ENCODE results near the gene CAV3. TPM values are rescaled to one million over a fixed set of nuclear protein-coding genes. Genes with fewer than 3 reads are reported as not detected.

CAV3 gene
- total and polyA plus RNA-seq, 2 experiments from 2014 or later, result not detected

- H3K27ac ChIP-seq (ENCODE audit: low read depth), result no peak overlapping the region
These were observed 51.3 kb downstream of the CAV3 start for GRCh38 chr3:8784676-8785435.

More at GRCh38 chr3:8784676-8785435, 51.3 kb downstream of the CAV3 start:
- no peaks in the 10 kb centered on the region for H3K27me3 ChIP-seq (ENCODE audit: insufficient read depth)
- no peak overlapping the region for H2AFZ ChIP-seq
- H4K20me1 ChIP-seq (replicated peaks; ENCODE audit: insufficient read depth), result no peaks in the 10 kb centered on the region; the same call in 1 of the 2 replicates
- no peak overlapping the region for H3K4me2 ChIP-seq
- no peaks in the 10 kb centered on the region for H3K27me3 Mint-ChIP-seq (ENCODE audit: insufficient read depth, low read depth, poor library complexity)
- no peak overlapping the region for H3K4me3 Mint-ChIP-seq
- no peak overlapping the region for H3K4me3 ChIP-seq
- ATAC-seq, result peak; percentile 28; the same call in 1 of the 3 replicates
- H3K36me3 ChIP-seq (ENCODE audit: insufficient read depth), result no peaks in the 10 kb centered on the region
- no peaks in the 10 kb centered on the region for H3K79me2 ChIP-seq (replicated peaks; ENCODE audit: insufficient read depth)
- no peaks in the 10 kb centered on the region for H3K4me1 Mint-ChIP-seq
- H3K4me1 ChIP-seq (ENCODE audit: insufficient read depth), result peaks cover 6% of the 10 kb centered on the region; the same call in 1 of the 2 replicates
- no peak overlapping the region for H3K27ac Mint-ChIP-seq
- TF ChIP-seq REST (IDR thresholded peaks at IDR 0.05; ENCODE audit: unreplicated experiment) (no peak), ETS1 (IDR thresholded peaks at IDR 0.05) (no peak), JUNB (IDR thresholded peaks at IDR 0.05; ENCODE audit: unreplicated experiment) (no peak), STAT1 (IDR thresholded peaks at IDR 0.05; ENCODE audit: unreplicated experiment) (no peak), ZNF462 (CRISPR knock-in tag; IDR thresholded peaks at IDR 0.05) (no peak), ZNF331 (CRISPR knock-in tag; IDR thresholded peaks at IDR 0.05; ENCODE audit: low read depth) (no peak)
- H3K36me3 Mint-ChIP-seq (ENCODE audit: low read depth), result no peaks in the 10 kb centered on the region
- H3F3A ChIP-seq (replicated peaks; ENCODE audit: low read depth), result no peaks in the 10 kb centered on the region
- no peaks in the 10 kb centered on the region for H3K9me2 ChIP-seq (ENCODE audit: insufficient read depth)
- no peak for DNase-seq (ENCODE audit: low spot score)
- H3K9me3 Mint-ChIP-seq, result no peaks in the 10 kb centered on the region; the same call in 2 of the 3 replicates

Data from GM23338 (cell line).